ENCODE results near the gene ARL14.
"Not testable (repeated sequence)": the region's sequence is repeated elsewhere in the genome, so short reads cannot be mapped to it uniquely, and the experiment has no call there.

Gene ARL14

GRCh38 chr3:160678292-160678842 is 1.4 kb downstream of the ARL14 start:
- DNase-seq, result no peak

GRCh38 chr3:160684368-160684740 is 7.4 kb downstream of the ARL14 start:
- DNase-seq, result no peak

GRCh38 chr3:160685144-160685766 is 8.3 kb downstream of the ARL14 start:
- no peak for DNase-seq

GRCh38 chr3:160686955-160687535 is 10.1 kb downstream of the ARL14 start:
- no peak for DNase-seq

- DNase-seq, result no peak
Observed at GRCh38 chr3:160691151-160691550, 14.2 kb downstream of the ARL14 start.

GRCh38 chr3:160691962-160692361 is 15.0 kb downstream of the ARL14 start:
- DNase-seq, result no peak

- DNase-seq, result no peak
Observed at GRCh38 chr3:160693191-160693590, 16.2 kb downstream of the ARL14 start.

GRCh38 chr3:160694345-160694744 is 17.4 kb downstream of the ARL14 start:
- DNase-seq, result no peak

- no peak for DNase-seq
Observed at GRCh38 chr3:160695003-160695402, 18.0 kb downstream of the ARL14 start.

GRCh38 chr3:160695915-160696327 is 19.0 kb downstream of the ARL14 start:
- no peak for DNase-seq

GRCh38 chr3:160697637-160698380 is 20.8 kb downstream of the ARL14 start:
- DNase-seq, result no peak

GRCh38 chr3:160698599-160699195 is 21.7 kb downstream of the ARL14 start:
- no peak for DNase-seq

GRCh38 chr3:160701490-160701889 is 24.5 kb downstream of the ARL14 start:
- DNase-seq, result no peak

GRCh38 chr3:160702290-160702689 is 25.3 kb downstream of the ARL14 start:
- no peak for DNase-seq

GRCh38 chr3:160703974-160704373 is 27.0 kb downstream of the ARL14 start:
- DNase-seq, result no peak

GRCh38 chr3:160707187-160707794 is 30.3 kb downstream of the ARL14 start:
- no peak for DNase-seq

GRCh38 chr3:160709477-160710182 is 32.7 kb downstream of the ARL14 start:
- DNase-seq, result no peak

- not testable (repeated sequence) for DNase-seq
Observed at GRCh38 chr3:160713144-160713543, 36.2 kb downstream of the ARL14 start.

- no peak for DNase-seq
Observed at GRCh38 chr3:160719710-160720109, 42.8 kb downstream of the ARL14 start.

- no peak for DNase-seq
Observed at GRCh38 chr3:160720123-160720746, 43.3 kb downstream of the ARL14 start.

- DNase-seq, result no peak
Observed at GRCh38 chr3:160722331-160722730, 45.4 kb downstream of the ARL14 start.

GRCh38 chr3:160725338-160725737 is 48.4 kb downstream of the ARL14 start:
- DNase-seq, result no peak
